ENCODE measurements around the gene PDIK1L. TPM values are rescaled to one million over a fixed set of nuclear protein-coding genes. Genes with fewer than 3 reads are reported as not detected.

PDIK1L gene
- total and polyA plus RNA-seq, 9 of the 15 experiments (the other 6 are each of a cell fraction or from before 2014, with no cell fraction given) = 12.8 to 30.2 (median 21.5) TPM

DNA sequence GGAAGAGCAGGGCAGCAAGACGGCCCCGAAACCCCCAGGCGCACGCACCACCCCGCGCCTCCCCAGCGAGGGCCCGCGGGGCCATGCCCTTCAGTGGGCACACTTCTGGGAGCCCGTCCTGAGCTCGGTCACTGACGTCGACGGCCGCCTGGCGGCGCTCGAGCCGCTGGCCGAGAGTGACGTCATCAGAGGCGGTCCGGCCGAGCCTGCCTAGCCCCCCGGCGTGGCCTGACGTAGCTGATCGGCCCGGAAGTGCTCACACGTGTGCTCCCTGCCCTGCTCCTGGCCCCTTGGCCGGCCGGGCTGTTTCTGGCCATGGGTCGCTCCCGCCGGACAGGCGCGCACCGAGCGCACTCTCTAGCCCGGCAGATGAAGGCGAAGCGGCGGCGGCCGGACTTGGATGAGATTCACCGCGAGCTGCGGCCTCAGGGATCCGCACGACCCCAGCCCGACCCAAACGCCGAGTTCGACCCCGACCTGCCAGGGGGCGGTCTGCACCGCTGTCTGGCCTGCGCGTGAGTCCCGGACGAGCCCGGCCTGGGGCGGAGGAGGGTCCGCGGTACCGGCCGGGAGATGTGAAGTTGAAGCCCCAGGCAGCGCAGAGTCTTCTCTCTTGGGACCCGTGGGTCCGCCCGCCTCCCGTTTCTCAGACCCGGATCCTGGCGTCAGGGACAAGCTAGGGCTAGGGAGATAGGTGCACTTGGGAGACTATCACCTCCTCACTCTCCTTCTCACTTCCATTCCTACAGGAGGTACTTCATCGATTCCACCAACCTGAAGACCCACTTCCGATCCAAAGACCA lies 58.2 kb downstream of the PDIK1L start, which contains the start of gene ZNF593 (continued):
- TF ChIP-seq, protein P1, sequence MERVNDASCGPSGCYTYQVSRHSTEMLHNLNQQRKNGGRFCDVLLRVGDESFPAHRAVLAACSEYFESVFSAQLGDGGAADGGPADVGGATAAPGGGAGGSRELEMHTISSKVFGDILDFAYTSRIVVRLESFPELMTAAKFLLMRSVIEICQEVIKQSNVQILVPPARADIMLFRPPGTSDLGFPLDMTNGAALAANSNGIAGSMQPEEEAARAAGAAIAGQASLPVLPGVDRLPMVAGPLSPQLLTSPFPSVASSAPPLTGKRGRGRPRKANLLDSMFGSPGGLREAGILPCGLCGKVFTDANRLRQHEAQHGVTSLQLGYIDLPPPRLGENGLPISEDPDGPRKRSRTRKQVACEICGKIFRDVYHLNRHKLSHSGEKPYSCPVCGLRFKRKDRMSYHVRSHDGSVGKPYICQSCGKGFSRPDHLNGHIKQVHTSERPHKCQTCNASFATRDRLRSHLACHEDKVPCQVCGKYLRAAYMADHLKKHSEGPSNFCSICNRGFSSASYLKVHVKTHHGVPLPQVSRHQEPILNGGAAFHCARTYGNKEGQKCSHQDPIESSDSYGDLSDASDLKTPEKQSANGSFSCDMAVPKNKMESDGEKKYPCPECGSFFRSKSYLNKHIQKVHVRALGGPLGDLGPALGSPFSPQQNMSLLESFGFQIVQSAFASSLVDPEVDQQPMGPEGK (CRISPR knock-in tag; IDR thresholded peaks at IDR 0.05; ENCODE audit: borderline replicate concordance) = no peak
- TF ChIP-seq, protein P2, sequence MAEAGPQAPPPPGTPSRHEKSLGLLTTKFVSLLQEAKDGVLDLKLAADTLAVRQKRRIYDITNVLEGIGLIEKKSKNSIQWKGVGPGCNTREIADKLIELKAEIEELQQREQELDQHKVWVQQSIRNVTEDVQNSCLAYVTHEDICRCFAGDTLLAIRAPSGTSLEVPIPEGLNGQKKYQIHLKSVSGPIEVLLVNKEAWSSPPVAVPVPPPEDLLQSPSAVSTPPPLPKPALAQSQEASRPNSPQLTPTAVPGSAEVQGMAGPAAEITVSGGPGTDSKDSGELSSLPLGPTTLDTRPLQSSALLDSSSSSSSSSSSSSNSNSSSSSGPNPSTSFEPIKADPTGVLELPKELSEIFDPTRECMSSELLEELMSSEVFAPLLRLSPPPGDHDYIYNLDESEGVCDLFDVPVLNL (CRISPR knock-in tag; IDR thresholded peaks at IDR 0.05; ENCODE audit: low read depth) = peak; percentile 61; the same call in 1 of the 2 replicates
- TF ChIP-seq ATF1 (CRISPR knock-in tag; IDR thresholded peaks at IDR 0.05) = peak; percentile 97
- peak; percentile 100 for TF ChIP-seq ATF1 (tag; IDR thresholded peaks at IDR 0.05)
- TF ChIP-seq FOXJ2 (tag; IDR thresholded peaks at IDR 0.05) = no peak; the same call in 1 of the 2 replicates
- TF ChIP-seq MXI1 (IDR thresholded peaks at IDR 0.05; ENCODE audit: low read depth, low read length) = peak; percentile 99
- peak; percentile 88 for TF ChIP-seq ZC3H11A (IDR thresholded peaks at IDR 0.05; ENCODE audit: low read depth, low read length)
- TF ChIP-seq ZNF175 (CRISPR knock-in tag; IDR thresholded peaks at IDR 0.05; ENCODE audit: low read depth) = 0 out of 2 replicates have a peak, but pooled peaks have one; percentile 64
- TF ChIP-seq NFE2L1 (tag; IDR thresholded peaks at IDR 0.05; ENCODE audit: borderline replicate concordance, low read depth) = no peak
- peak; percentile 90 for TF ChIP-seq NR2C1 (IDR thresholded peaks at IDR 0.05)
- peak; percentile 95 for TF ChIP-seq NR2C1 (tag; IDR thresholded peaks at IDR 0.05)
- TF ChIP-seq FOXA3 (CRISPR knock-in tag; conservative IDR thresholded peaks at IDR 0.05 in 1 of 2, IDR thresholded peaks at IDR 0.05 in 1 of 2) = no peak
- no peak for TF ChIP-seq RBM22 (IDR thresholded peaks at IDR 0.05; ENCODE audit: low read depth, low read length, poor library complexity, severe bottlenecking)
- TF ChIP-seq, protein P3, sequence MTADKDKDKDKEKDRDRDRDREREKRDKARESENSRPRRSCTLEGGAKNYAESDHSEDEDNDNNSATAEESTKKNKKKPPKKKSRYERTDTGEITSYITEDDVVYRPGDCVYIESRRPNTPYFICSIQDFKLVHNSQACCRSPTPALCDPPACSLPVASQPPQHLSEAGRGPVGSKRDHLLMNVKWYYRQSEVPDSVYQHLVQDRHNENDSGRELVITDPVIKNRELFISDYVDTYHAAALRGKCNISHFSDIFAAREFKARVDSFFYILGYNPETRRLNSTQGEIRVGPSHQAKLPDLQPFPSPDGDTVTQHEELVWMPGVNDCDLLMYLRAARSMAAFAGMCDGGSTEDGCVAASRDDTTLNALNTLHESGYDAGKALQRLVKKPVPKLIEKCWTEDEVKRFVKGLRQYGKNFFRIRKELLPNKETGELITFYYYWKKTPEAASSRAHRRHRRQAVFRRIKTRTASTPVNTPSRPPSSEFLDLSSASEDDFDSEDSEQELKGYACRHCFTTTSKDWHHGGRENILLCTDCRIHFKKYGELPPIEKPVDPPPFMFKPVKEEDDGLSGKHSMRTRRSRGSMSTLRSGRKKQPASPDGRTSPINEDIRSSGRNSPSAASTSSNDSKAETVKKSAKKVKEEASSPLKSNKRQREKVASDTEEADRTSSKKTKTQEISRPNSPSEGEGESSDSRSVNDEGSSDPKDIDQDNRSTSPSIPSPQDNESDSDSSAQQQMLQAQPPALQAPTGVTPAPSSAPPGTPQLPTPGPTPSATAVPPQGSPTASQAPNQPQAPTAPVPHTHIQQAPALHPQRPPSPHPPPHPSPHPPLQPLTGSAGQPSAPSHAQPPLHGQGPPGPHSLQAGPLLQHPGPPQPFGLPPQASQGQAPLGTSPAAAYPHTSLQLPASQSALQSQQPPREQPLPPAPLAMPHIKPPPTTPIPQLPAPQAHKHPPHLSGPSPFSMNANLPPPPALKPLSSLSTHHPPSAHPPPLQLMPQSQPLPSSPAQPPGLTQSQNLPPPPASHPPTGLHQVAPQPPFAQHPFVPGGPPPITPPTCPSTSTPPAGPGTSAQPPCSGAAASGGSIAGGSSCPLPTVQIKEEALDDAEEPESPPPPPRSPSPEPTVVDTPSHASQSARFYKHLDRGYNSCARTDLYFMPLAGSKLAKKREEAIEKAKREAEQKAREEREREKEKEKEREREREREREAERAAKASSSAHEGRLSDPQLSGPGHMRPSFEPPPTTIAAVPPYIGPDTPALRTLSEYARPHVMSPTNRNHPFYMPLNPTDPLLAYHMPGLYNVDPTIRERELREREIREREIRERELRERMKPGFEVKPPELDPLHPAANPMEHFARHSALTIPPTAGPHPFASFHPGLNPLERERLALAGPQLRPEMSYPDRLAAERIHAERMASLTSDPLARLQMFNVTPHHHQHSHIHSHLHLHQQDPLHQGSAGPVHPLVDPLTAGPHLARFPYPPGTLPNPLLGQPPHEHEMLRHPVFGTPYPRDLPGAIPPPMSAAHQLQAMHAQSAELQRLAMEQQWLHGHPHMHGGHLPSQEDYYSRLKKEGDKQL (CRISPR knock-in tag; IDR thresholded peaks at IDR 0.05; ENCODE audit: borderline replicate concordance) = 0 out of 2 replicates have a peak, but pooled peaks have one; percentile 92
- TF ChIP-seq SMAD4 (CRISPR knock-in tag; conservative IDR thresholded peaks at IDR 0.05) = peak; percentile 85
- TF ChIP-seq, protein P4, sequence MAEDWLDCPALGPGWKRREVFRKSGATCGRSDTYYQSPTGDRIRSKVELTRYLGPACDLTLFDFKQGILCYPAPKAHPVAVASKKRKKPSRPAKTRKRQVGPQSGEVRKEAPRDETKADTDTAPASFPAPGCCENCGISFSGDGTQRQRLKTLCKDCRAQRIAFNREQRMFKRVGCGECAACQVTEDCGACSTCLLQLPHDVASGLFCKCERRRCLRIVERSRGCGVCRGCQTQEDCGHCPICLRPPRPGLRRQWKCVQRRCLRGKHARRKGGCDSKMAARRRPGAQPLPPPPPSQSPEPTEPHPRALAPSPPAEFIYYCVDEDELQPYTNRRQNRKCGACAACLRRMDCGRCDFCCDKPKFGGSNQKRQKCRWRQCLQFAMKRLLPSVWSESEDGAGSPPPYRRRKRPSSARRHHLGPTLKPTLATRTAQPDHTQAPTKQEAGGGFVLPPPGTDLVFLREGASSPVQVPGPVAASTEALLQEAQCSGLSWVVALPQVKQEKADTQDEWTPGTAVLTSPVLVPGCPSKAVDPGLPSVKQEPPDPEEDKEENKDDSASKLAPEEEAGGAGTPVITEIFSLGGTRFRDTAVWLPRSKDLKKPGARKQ (CRISPR knock-in tag; IDR thresholded peaks at IDR 0.05) = no peak
